Heart right ventricle (tissue), 16 donors: Measurements from ENCODE around the gene CLPTM1. TPM values are rescaled to one million over a fixed set of nuclear protein-coding genes. Genes with fewer than 3 reads are reported as not detected.
A peak's percentile ranks its signal among the peaks of the same experiment; 100 is the strongest.
"Not testable (repeated sequence)": the region's sequence is repeated elsewhere in the genome, so short reads cannot be mapped to it uniquely, and the experiment has no call there.

Experiments
- ATAC-seq, 8 donors: fragments of 200-7000 bp; cut with Tn5 transposase; one replicate each; pipeline ENCODE4 v1.9.1; 2020; ENCODE audit warnings: mild to moderate bottlenecking in 8 of 8, moderate library complexity in 8 of 8, moderate number of reproducible peaks in 1 of 8
- DNase-seq, 2 donors: peaks; one replicate each; pipeline ENCODE4 v3.0.0-alpha.2; 2020
- H3K27ac ChIP-seq, 10 donors: fragments of 200-600 bp; sonication (generic) in 2 of 10; one replicate each; pipeline versions ENCODE4 v1.5.0 to v1.8.0; 2020 to 2022; ENCODE audit warnings: mild to moderate bottlenecking in 3 of 10
- H3K27me3 ChIP-seq, 7 donors: fragments of 200-600 bp; one replicate each; pipeline ENCODE4 v1.8.0; 2021 to 2022; ENCODE audit warnings: mild to moderate bottlenecking in 2 of 7
- H3K36me3 ChIP-seq, 9 donors: fragments of 200-600 bp; sonication (generic) in 1 of 9; one replicate each; pipeline versions ENCODE4 v1.5.0 to v1.8.0; 2020 to 2022; ENCODE audit warnings: mild to moderate bottlenecking in 2 of 9
- H3K4me1 ChIP-seq, 9 donors: fragments of 200-600 bp; sonication (generic) in 1 of 9; one replicate each; pipeline versions ENCODE4 v1.5.0 to v1.8.0; 2020 to 2022; ENCODE audit warnings: mild to moderate bottlenecking in 4 of 9
- H3K4me3 ChIP-seq, 10 donors: fragments of 200-600 bp; sonication (generic) in 2 of 10; one replicate each; pipeline versions ENCODE4 v1.5.0 to v1.8.0; 2020 to 2022; ENCODE audit warnings: mild to moderate bottlenecking in 7 of 10, moderate library complexity in 2 of 10
- H3K9me3 ChIP-seq, 11 donors: fragments of 200-600 bp in 10 of 11; sonication (generic) in 2 of 11; one replicate each; pipeline versions ENCODE4 v1.5.0 to v1.8.0; 2013 to 2022; ENCODE audit warnings: mild to moderate bottlenecking in 2 of 11, control low read depth in 1 of 11, moderate library complexity in 1 of 11
- CTCF ChIP-seq, 9 donors: fragments of 200-600 bp; sonication (generic) in 2 of 9; IDR thresholded peaks; one replicate each; pipeline versions ENCODE4 v1.5.0 to v1.8.0; 2021 to 2022; ENCODE audit warnings: antibody characterized with exemption in 9 of 9, mild to moderate bottlenecking in 5 of 9, moderate library complexity in 1 of 9
- WGBS, 2 donors: extraction: QIAGEN DNeasy Blood & Tissue Kit; methylation state at CpG; one replicate each; pipeline ENCODE4 v1.1.7; 2013; ENCODE audit warnings: inconsistent platforms in 1 of 2; 5-methylcytosine and 5-hydroxymethylcytosine counted together
- intact Hi-C, 10 donors: fragments of 100-400 bp; cut with DNase I; formaldehyde crosslinking; loops; one replicate each; pipeline versions ENCODE4 v1.11.1 to v1.14.2; 2022
- polyA plus RNA-seq, 2 donors: library from polyadenylated mRNA; stranded (reverse); fragments of 200-250 nt; gene quantifications; one replicate each; pipeline ENCODE4 v1.2.3, GENCODE V29; 2013
- total RNA-seq, 10 donors: library from RNA; stranded (reverse); fragmentation: NEBNext Ultra II Directional in 3 of 10; extraction: Animal tissue kit (Norgen Biotek cat#: 25700) in 3 of 10; gene quantifications; one replicate each; pipeline versions ENCODE4 v1.2.1 to v1.2.4, GENCODE V29; 2021 to 2023
- donor health status: Arrhythmogenic right ventricular cardiomyopathy.
- donor health status: ischemic (EF 13 %, LVEDD 7.1; RV severe dilation, severe dysfunction).
- donor health status: healthy with polysubstance abuse.
- donor health status: DM: no; HTN: yes; CAD: no.
- donor health status: DM: no; HTN: no; CAD: no.
- donor health status: ischemic (EF 25% LVEDD 6.9; RV normal size, moderate dysfunction).
- donor health status: ischemic (EF 25% LVEDD 5.7; RV mildly dilated, moderate dysfunction).
- donor health status: healthy.
- donor health status: DM: yes; HTN: yes; CAD: no.
- donor health status: Ischemic cardiomyopathy.
- donor health status: ischemic (EF 35%, LVEDD 5.7; RV mildly dilated, moderate dysfunction).
- donor health status: nonischemic (EF 11% LVEDD 7.7; RV severe dilation, severe dysfunction).
- donor health status: DM: yes; HTN: yes; CAD: no.
- donor health status: PGD.
- donor health status: ischemic (EF 29% LVEDD 5.4; RV normal size, mild dysfunction).
- donor health status: nonischemic (EF 23%, LVEDD 6.1; RV moderate dilation, normal function).

CLPTM1 gene
- total and polyA plus RNA-seq, 12 donors, result 72.1 to 130 (median 95.7) TPM

GRCh38 chr19:44912854-44913253 lies 42.3 kb upstream of the CLPTM1 start:
- TF ChIP-seq CTCF (IDR thresholded peaks at IDR 0.05), result no peak

GRCh38 chr19:44913512-44914432 lies 41.4 kb upstream of the CLPTM1 start:
- Histone ChIP-seq H3K4me1 (peaks cover 0 to 38% (median 10%) of the 10 kb centered on the region in 9 donors), H3K4me3 (peak overlapping the region in 1 of 10 donors; percentile 59), H3K27ac (peak overlapping the region in 1 of 10 donors; percentile 82)
- ATAC-seq, H3K9me3 ChIP-seq, intact Hi-C loops, H3K27me3 ChIP-seq, H3K36me3 ChIP-seq, DNase-seq: not testable (repeated sequence)
- 57 to 60% methylated on average over 23 of the region's 23 CpGs for WGBS, 2 donors

More at GRCh38 chr19:44912854-44913253, 42.3 kb upstream of the CLPTM1 start:
- intact Hi-C loops, result no loop called here
- H3K27ac ChIP-seq, result no peak overlapping the region
- 51 to 52% methylated on average over 6 of the region's 6 CpGs for WGBS, 2 donors
- DNase-seq, result no peak
- no peak for ATAC-seq
- H3K27me3 ChIP-seq, result peaks cover 0 to 8% (median 0%) of the 10 kb centered on the region in 7 donors
- H3K9me3 ChIP-seq, result no peaks in the 10 kb centered on the region
- no peaks in the 10 kb centered on the region for H3K36me3 ChIP-seq
- no peak overlapping the region for H3K4me3 ChIP-seq
- peaks cover 0 to 38% (median 10%) of the 10 kb centered on the region in 9 donors for H3K4me1 ChIP-seq

- H3K36me3 ChIP-seq, intact Hi-C loops, H3K27me3 ChIP-seq, H3K9me3 ChIP-seq: not testable (repeated sequence)
- WGBS, 2 donors, result 6 to 7% methylated on average over 25 to 27 of the region's 28 CpGs
- Histone ChIP-seq H3K4me1 (peaks cover 0 to 38% (median 10%) of the 10 kb centered on the region in 9 donors), H3K27ac (peak within 1 kb of the TSS in 4 of 10 donors; percentile 21 to 82 (median 38)), H3K4me3 (peak within 1 kb of the TSS; percentile 19 to 65 (median 57))
- peak; percentile 88 to 95 (median 93) for ATAC-seq
- peak; percentile 83 to 84 for DNase-seq
Measured at GRCh38 chr19:44914433-44915206, 40.6 kb upstream of the CLPTM1 start, which contains the start of gene APOC1. Gene APOC1, plus strand, starts transcription at chr19:44914608. Its CDS starts 284 bp downstream, at chr19:44914892.

GRCh38 chr19:44924243-44924725 lies 30.9 kb upstream of the CLPTM1 start:
- Histone ChIP-seq H3K4me3 (no peak overlapping the region), H3K27ac (peak overlapping the region in 1 of 10 donors; percentile 45), H3K4me1 (peaks cover 0 to 46% (median 17%) of the 10 kb centered on the region in 9 donors), H3K36me3 (no peaks in the 10 kb centered on the region), H3K9me3 (no peaks in the 10 kb centered on the region), H3K27me3 (no peaks in the 10 kb centered on the region)
- WGBS, 2 donors, result 81% methylated on average over 8 of the region's 8 CpGs
- no peak for TF ChIP-seq CTCF (IDR thresholded peaks at IDR 0.05)
- no peak for ATAC-seq
- intact Hi-C loops, result no loop called here
- no peak for DNase-seq
